ENCODE measurements around the gene GRID2IP.
"Not testable (repeated sequence)": the region's sequence is repeated elsewhere in the genome, so short reads cannot be mapped to it uniquely, and the experiment has no call there.

Gene GRID2IP

DNA sequence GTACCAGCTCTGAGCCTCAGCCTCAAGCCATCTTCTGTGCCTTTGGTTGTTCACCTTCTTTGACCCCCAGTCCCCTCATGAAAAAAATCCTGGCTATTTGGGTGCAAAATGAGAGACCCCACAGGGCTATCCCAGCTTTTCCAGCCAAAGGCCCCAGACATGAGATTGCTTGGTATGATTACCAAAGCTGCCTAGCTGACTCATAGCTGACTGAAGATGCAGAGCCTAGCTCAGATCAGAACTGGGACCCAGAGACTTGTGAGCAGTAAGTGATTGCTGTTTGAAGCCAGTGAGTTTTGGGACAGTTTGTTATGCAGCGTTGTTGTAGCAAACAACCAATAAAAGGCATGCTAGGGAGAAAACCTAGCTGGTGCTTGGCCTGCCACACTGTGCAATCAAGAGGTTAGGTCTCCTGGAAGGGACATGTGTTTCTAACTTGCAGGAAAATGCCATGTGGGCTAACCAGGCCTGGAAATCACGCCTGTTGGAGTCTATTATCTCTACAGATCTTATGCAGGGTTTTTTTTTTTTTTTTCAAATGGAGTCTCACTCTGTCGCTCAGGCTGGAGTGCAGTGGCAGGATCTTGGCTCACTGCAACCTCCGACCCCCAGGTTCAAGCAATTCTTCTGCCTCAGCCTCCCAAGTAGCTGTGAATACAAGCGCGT is 55.5 kb downstream of the GRID2IP start:
- DNase-seq (ENCODE audit: extremely low read depth in 1 of 2, low read depth in 1 of 2) = no peak

DNA sequence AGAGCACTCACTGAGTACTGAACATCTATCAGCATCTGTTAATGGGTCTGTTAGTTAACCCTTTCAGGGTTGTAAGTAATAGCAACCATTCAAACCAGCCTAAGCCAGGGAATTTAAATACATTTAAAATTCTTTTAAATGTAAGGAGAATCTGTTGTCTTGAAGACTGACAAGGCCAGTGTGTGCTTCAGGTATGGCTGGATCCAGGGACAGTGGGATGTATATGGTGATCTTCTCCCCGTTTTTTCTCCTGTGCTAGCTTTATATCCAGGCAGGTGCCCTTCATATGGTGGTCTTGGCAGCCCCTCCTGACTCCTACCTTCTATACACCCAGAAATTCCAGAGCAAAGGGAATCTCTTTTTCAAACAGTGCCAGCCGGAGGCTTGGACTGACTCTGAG is 56.9 kb downstream of the GRID2IP start:
- DNase-seq (ENCODE audit: extremely low read depth in 1 of 2, low read depth in 1 of 2) = no peak

DNA sequence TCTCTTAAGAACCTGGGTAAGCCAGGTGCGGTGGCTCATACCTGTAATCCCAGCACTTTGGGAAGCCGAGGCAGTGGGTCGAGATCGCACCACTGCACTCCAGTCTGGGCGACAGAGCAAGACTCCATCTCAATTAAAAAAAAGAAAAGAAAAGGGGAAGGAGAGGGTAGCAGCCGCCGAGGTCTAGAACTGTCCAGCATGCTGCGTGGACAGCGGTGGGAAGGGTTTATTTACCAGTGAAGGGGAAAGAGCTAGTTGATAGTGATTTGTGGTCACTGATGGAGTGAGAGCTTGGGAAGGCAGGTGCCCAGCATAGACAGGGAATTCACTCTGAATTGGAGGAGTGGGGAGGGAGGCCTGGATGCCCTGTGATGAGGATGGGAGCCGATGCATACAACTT is 60.1 kb downstream of the GRID2IP start:
- no peak for DNase-seq (ENCODE audit: extremely low read depth in 1 of 2, low read depth in 1 of 2)

DNA sequence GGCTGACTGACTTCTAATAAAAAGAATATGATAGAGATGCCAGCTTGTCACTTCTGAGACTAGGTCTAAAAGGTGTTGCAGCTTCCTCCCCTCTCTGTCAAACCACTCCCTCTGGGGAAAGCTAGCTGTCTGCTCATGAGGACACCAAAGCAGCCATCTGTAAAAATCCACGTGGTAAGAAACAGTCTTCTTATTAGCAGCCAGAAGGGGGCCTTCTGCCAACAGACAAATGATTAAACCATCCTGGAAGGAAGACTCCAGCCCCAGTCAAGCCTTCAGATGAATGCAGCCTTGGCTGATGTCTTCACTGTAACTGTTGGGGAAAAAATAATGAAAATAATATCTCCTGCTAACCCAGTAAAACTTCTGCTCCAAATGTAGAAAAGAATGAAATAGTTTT is 61.6 kb downstream of the GRID2IP start:
- DNase-seq (ENCODE audit: extremely low read depth in 1 of 2, low read depth in 1 of 2) = no peak

DNA sequence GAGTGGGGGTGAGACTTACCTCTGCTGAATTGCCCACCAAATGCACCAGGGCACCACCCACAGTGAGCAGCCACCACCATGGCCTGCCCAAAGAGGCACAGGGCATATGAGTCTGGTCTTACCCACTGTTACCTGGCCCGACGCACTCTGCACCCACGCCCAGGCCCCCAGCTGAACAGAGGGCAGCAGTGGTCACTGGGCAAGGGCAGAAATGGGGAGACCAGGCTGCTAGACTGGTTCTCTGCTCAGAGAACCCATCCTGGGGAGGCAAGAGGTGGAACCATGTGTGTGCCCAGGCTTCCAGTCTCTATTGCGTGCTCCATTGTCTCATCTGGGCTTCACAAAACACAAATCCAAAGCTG is 64.1 kb downstream of the GRID2IP start:
- no peak for DNase-seq (ENCODE audit: extremely low read depth in 1 of 2, low read depth in 1 of 2)

DNA sequence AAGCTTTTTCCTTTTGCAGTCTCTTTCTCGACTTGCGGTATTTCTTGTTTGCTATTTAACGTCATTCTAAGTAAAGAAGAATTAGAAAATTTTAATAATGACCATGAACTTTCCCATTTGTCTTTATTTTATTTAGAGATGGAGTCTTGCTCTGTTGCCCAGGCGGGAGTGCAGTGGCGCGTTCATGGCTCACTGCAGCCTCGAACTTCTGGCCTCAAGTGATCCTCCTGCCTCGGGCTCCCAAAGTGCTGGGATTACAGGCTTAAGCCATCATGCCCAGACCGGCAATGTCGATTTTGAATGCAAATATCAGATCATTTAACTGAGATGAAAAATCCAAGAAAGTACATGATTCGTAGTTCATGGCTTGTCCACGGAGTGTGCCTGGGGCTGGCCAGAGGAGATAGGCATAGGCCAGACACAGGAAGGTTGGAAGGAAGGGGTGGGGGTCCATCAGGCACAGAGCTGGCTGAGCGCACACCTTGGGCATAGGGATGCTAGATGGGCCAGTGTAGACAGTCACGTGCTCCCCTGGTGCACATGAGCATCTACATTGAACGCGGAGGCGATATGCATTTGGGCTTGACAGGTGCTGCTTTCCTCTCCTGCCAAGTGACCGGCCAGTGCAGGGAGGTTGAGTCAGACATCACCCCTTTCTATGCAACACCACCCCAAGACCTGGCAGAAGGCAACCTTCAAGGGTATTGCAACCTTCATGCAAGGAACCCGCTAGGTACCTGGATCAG is 64.7 kb downstream of the GRID2IP start:
- no peak for DNase-seq (ENCODE audit: extremely low read depth in 1 of 2, low read depth in 1 of 2)

DNA sequence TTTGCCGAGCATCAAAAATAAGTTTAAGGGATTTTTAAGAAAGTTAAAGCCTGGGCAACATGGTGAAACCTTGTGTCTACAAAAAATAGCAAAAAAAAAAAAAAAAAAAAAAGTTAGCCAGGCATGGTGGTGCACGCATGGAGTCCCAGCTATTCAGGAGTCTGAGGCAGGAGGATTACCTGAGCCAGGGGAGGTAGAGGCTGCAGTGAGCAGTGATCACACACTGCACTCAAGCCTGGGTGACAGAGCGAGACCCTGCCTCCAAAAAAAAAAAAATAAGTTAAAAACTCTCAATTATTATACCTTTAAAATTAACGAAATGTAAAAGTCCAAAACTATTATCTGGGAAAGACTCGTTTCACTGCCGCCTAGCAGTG is 68.5 kb downstream of the GRID2IP start:
- DNase-seq (ENCODE audit: extremely low read depth in 1 of 2, low read depth in 1 of 2) = no peak

DNA sequence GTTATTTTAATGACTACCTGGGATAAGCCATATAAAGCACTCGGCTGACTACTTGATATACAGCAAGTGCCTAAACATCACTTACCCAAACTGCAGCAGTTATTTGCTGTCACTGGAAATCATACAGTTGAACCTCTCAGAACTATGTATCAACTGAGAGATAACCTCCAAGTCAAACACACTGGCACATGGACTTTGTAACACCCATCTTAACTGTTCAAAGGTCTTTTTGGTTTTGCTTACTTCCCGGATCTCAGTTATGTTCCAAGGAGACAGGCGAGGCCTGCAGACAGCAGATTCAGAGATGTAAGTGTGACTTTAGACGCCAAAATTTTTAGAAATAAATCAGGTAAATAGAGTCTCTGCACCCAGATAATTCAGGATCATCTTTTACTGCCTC is 69.0 kb downstream of the GRID2IP start:
- no peak for DNase-seq (ENCODE audit: extremely low read depth in 1 of 2, low read depth in 1 of 2)

DNA sequence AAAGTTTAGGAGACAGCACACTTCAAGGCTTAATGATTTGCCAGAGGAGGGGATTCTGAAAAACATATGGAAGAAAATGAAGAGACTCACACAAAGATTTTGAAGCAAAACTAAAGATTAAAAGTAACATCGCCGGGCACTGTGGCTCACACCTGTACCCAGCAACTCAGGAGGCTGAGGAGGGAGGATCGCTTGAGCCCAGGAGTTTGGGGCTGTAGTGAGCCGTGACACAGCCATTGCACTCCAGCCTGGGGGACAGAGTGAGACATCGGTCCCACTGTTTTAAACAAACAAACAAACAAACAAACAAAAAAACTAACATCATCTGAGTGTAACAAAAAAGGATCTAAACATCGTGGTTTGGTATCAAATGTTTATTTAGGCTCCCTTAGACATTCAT is 69.8 kb downstream of the GRID2IP start:
- no peak for DNase-seq (ENCODE audit: extremely low read depth in 1 of 2, low read depth in 1 of 2)

DNA sequence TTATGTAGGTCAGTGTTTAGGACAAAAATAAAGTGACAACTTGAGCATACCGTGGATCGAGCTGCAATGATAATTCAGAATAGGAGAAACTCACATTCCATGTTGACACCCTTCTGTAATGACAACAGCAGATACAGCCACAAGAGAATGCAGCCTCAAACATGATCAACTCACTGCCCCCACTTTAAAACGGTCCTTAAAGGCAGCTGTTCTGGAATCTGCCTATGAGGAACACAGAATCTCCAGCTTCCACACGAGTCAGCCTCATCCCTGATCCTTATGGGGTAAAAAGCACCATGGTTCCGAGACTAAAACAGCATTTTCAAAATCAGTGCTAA is 71.0 kb downstream of the GRID2IP start:
- no peak for DNase-seq (ENCODE audit: extremely low read depth in 1 of 2, low read depth in 1 of 2)

DNA sequence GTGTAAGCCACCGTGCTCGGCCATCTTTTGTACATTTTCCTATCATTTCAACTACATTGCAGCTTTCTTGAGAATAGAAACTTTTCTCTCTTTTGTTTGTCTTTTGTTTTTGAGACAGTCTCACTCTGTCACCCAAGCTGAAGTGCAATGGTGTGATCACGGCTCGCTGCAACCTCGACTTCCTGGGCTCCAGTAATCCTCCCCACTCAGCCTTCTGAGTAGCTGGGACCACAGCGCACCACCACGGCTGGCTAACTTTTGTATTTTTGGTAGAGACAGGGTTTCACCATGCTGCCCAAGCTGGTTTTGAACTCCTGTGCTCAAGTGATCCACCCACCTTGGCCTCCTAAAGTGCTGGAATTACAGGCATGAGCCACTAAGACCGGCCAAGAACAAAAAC is 72.2 kb downstream of the GRID2IP start:
- no peak for DNase-seq (ENCODE audit: extremely low read depth in 1 of 2, low read depth in 1 of 2)

DNA sequence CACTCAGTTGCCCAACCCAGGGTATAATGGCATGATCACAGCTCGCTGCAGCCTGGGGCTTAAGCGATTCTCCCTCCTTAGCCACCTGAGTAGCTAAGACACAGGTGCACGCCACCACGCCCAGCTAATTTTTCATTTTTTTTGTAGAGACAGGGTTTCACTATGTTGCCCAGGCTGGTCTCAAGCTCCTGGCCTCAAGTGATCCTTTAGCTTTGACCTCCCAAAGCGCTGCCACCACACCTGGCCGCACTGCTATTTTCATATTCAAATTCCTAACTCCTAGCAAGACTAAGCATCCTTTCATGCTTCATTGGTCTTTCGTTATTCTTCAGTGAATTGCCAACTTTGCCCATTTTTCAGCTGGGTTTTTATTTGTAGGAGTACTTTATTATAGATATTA is 73.1 kb downstream of the GRID2IP start:
- no peak for DNase-seq (ENCODE audit: extremely low read depth in 1 of 2, low read depth in 1 of 2)

DNA sequence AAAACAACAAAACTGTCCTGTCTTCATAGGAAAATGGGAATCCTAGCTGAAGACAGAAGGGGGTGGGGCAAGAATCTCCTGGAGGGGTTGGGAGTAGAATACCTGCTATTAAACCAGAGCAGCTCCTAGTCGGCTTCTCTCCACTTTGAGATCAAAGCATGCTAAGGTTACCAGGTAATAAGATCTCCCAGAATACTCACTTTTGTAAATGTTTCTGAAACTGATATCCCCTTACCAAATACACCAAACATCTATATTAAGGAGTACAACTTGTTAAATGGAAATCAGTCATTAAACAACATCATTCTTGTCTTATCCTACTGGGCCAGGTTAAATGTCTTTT is 74.0 kb downstream of the GRID2IP start:
- DNase-seq (ENCODE audit: extremely low read depth in 1 of 2, low read depth in 1 of 2) = no peak

DNA sequence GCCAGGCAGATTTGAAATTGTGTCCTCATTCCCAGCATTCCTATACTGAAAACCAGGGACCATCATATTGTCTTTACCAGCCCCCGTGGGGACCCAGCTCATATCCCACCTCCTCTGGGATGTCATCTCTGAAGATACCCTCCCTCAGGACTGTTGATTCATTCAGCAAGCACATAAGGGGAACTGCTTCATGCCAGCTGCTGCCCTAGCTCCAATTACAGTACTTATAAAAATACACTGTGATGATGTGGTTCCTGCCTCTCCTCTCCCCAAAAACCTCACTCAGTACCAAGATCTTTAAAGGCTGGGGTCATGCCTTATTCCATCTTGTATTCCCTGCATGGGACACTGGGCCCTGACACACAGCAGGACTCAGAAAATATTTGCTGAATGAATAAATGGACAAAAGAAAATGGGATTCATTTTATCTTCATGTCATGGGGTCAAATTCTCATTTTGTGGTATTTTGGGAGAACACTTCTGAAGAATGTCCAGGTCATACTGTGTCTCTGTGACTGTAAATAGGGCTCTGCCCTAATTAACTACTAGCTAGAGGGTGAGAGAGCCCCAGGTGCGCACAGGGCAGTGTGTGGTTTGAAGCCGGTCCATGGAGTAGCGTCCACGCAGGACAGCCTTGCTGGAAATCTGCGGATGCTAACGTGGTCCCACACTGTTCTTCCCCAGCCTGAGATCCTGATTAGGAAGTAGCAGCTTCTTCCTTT is 74.5 kb downstream of the GRID2IP start:
- no peak for DNase-seq (ENCODE audit: extremely low read depth in 1 of 2, low read depth in 1 of 2)

DNA sequence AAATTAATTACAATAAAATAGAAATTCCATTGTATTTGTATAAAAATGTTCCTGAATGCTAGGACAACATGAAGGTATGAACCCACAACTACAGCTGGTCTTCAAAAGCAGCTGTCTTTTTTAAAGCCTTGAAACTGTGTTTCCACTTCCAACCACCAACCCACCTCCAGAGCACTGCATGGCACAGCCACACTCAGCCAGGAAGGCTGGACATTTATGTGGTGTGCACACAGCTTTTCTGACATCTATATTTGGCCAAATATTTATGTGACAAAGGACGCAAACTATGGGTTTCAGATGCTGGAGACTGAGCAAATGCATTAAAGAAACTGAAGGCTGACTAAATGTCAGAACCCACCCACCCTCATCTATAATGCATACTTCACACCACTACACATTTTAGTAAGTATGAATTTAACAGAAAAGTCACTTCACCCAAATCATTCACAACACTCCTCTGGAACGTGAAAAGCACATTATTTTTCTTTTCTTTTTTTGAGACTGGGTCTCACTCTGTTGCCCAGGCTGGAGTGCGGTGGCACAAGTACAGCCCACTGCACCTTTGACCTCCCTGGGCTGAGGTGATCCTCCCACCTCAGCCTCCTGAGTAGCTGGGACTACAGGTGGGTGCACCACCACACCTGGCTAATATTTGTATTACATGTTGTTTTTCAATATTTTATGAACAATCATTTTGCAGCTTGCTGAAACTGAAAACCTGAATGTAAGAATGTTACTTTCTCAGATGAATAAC is 75.7 kb downstream of the GRID2IP start:
- no peak for DNase-seq (ENCODE audit: extremely low read depth in 1 of 2, low read depth in 1 of 2)

DNA sequence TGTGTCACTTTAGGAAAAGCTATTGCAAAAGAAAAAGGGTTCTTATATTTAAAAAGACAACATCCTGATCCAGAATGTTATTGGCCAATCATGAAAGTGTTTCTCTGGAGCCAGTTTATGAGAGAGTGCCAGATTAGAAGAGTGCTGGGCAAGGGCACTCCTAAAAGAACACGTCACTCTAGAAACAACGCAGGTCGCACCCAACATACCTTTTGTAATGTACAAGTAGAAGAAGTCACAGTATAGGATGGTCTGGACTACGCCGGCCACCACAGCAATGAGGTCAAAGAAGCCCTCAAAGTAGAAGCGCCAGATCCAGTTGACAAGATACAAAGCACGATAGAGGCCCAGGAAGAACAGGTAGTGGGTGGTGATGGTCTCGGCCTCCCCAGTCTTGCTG is 85.4 kb downstream of the GRID2IP start:
- DNase-seq (ENCODE audit: extremely low read depth in 1 of 2, low read depth in 1 of 2) = no peak

DNA sequence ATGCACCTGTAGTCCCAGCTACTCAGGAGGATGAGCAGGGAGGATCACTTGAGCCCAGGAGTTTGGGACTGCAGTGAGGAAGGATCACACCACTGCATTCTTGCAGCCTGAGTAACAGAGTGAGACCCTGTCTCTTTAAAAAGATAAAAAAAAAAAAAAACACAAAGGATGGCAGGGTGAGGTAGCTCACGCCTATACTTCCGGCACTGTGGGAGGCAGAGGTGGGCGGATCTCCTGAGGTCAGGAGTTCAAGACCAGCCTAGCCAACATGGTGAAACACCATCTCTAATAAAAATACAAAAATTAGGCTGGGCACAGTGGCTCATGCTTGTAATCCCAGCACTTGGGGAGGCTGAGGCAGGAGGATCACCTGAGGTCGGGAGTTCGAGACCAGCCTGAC is 87.7 kb downstream of the GRID2IP start:
- DNase-seq (ENCODE audit: extremely low read depth in 1 of 2, low read depth in 1 of 2) = not testable (repeated sequence)

DNA sequence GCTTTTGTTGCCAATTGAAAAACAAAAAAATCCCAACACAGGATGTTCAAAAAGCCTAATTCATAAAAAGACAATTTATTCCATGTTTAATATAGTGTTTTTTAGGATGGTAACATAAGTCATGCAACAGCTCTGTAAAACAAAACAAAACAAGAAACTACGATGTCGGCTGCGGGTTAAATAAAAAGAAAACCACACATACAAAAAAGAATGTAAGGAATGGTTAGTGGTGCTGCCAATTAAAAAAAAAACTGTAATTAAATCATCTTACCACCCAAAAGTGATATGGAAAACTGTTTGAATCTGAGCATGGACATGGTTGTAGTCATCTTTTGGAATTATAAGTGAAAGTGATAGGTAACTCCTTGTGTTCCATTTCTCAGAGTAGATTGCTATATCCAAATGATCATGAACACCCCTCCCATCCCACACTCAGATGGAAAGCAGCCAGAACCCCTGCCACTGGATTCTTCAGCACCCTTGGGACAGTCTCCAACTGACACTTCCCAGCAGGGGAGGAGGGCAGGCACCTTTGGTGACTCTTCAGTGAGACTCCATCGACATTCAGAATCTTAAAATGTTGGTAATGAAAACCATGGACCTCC is 89.2 kb downstream of the GRID2IP start:
- no peak for DNase-seq (ENCODE audit: extremely low read depth in 1 of 2, low read depth in 1 of 2)

DNA sequence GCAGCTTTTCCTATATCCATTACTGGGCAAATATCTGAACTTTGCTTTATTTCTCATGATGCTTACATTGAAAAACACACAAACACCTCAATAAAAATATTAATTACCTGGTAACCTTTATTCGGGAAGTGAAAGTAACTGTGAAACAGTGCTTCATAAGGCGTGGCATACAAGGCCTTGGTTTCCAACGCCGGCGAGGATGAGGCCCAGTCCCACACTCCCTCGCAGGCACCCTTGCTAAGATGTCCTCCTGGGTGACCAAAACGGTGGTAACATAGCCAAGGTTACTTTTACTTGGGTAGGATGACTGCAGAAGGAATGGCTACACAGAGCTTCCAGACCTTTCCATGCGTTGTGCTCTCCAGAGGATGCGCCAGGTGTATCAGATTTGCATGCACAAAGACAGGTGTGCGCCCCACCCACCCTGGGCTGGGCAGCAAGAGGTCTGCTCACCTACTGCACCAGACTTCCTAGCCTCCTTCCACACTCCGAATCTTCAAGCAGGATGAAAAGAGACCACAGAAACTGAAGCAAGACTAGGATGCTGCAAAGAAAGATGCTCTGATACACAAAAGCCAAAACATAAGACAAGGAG is 90.2 kb downstream of the GRID2IP start:
- no peak for DNase-seq (ENCODE audit: extremely low read depth in 1 of 2, low read depth in 1 of 2)

DNA sequence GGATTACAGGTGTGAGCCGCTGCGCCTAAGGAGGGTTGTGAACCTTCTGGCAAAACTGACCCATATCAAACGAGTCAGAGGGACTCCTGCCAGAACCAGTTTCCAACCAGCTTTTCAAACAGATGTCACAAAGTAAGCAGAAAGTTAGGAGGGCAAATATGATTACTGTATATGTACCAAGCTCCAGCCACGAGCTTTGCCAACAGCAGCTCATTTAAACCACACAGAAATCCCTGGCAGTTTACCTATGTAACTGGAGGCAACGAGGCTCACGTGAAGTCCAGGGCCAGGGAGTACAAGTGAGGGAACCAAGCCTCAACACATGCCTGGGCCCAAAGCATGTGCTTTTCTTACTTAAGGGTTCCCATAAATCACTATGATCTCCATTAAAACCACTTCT is 91.0 kb downstream of the GRID2IP start:
- no peak for DNase-seq (ENCODE audit: extremely low read depth in 1 of 2, low read depth in 1 of 2)

DNA sequence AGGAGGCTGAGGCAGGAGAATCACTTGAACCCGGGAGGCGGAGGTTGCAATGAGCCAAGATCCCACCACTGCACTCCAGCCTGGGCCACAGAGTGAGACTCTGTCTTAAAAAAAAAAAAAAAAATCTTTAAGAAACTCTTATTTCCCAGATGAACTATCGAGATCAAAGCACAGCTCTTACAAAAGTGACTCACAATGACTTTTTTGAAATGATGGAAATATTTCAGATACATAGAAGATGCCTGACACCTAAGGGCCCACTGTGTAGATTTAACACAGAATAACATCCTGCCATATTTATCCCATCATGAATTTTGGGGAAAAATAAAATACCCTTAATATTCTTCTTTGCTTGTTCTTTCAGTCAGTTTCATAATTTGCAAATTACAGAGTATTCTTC is 92.6 kb downstream of the GRID2IP start:
- not testable (repeated sequence) for DNase-seq (ENCODE audit: extremely low read depth in 1 of 2, low read depth in 1 of 2)
